ENCODE data around the gene ERC1.

The ERC1 gene

GRCh38 chr12:1499351-1499750, 508.3 kb downstream of the ERC1 start:
- in situ Hi-C loops (cut with HindIII; ENCODE audit: low sequenced_read_pairs), result no loop called here

- in situ Hi-C loops (cut with HindIII; ENCODE audit: low sequenced_read_pairs), result loop anchor here (5.0 kb wide), 1 partner anchor 107 kb away; no protein-coding TSS in a partner anchor
Observed at GRCh38 chr12:1500095-1500801, 509.2 kb downstream of the ERC1 start.

- in situ Hi-C loops (cut with HindIII; ENCODE audit: low sequenced_read_pairs), result loop anchor here (5.0 kb wide), 1 partner anchor 106 kb away; no protein-coding TSS in a partner anchor
Observed at GRCh38 chr12:1501001-1501400, 510.0 kb downstream of the ERC1 start.

- in situ Hi-C loops (cut with HindIII; ENCODE audit: low sequenced_read_pairs), result loop anchor here (5.0 kb wide), 1 partner anchor 105 kb away; no protein-coding TSS in a partner anchor
Observed at GRCh38 chr12:1501695-1502378, 510.8 kb downstream of the ERC1 start.

- in situ Hi-C loops (cut with HindIII; ENCODE audit: low sequenced_read_pairs), result loop anchor here (5.0 kb wide), 1 partner anchor 105 kb away; no protein-coding TSS in a partner anchor
Observed at GRCh38 chr12:1502379-1502720, 511.3 kb downstream of the ERC1 start.

- in situ Hi-C loops (cut with HindIII; ENCODE audit: low sequenced_read_pairs), result loop anchor here (5.0 kb wide), 1 partner anchor 104 kb away; no protein-coding TSS in a partner anchor
Observed at GRCh38 chr12:1502831-1503230, 511.8 kb downstream of the ERC1 start.

GRCh38 chr12:1503281-1503711, 512.3 kb downstream of the ERC1 start:
- in situ Hi-C loops (cut with HindIII; ENCODE audit: low sequenced_read_pairs), result loop anchor here (5.0 kb wide), 1 partner anchor 104 kb away; no protein-coding TSS in a partner anchor

- in situ Hi-C loops (cut with HindIII; ENCODE audit: low sequenced_read_pairs), result loop anchor here (5.0 kb wide), 1 partner anchor 103 kb away; no protein-coding TSS in a partner anchor
Observed at GRCh38 chr12:1504304-1504894, 513.4 kb downstream of the ERC1 start.

- in situ Hi-C loops (cut with HindIII; ENCODE audit: low sequenced_read_pairs), result loop anchor here (5.0 kb wide), 1 partner anchor 102 kb away; no protein-coding TSS in a partner anchor
Observed at GRCh38 chr12:1504895-1505311, 513.9 kb downstream of the ERC1 start.

GRCh38 chr12:1505576-1505975, 514.6 kb downstream of the ERC1 start:
- in situ Hi-C loops (cut with HindIII; ENCODE audit: low sequenced_read_pairs), result no loop called here

GRCh38 chr12:1507308-1507707, 516.3 kb downstream of the ERC1 start:
- in situ Hi-C loops (cut with HindIII; ENCODE audit: low sequenced_read_pairs), result no loop called here

GRCh38 chr12:1509413-1510052, 518.5 kb downstream of the ERC1 start:
- in situ Hi-C loops (cut with HindIII; ENCODE audit: low sequenced_read_pairs), result no loop called here

- in situ Hi-C loops (cut with HindIII; ENCODE audit: low sequenced_read_pairs), result no loop called here
Observed at GRCh38 chr12:1510056-1510812, 519.2 kb downstream of the ERC1 start.

- in situ Hi-C loops (cut with HindIII; ENCODE audit: low sequenced_read_pairs), result no loop called here
Observed at GRCh38 chr12:1515010-1515409, 524.0 kb downstream of the ERC1 start.

GRCh38 chr12:1515428-1515827, 524.4 kb downstream of the ERC1 start:
- in situ Hi-C loops (cut with HindIII; ENCODE audit: low sequenced_read_pairs), result no loop called here

- in situ Hi-C loops (cut with HindIII; ENCODE audit: low sequenced_read_pairs), result no loop called here
Observed at GRCh38 chr12:1517007-1517406, 526.0 kb downstream of the ERC1 start.

- in situ Hi-C loops (cut with HindIII; ENCODE audit: low sequenced_read_pairs), result no loop called here
Observed at GRCh38 chr12:1517734-1518525, 526.9 kb downstream of the ERC1 start.

GRCh38 chr12:1518591-1519516, 527.8 kb downstream of the ERC1 start:
- in situ Hi-C loops (cut with HindIII; ENCODE audit: low sequenced_read_pairs), result no loop called here
